Right ventricle myocardium inferior (tissue), 1 donor: Measurements from ENCODE around the gene DNAL4. TPM values are rescaled to one million over a fixed set of nuclear protein-coding genes. Genes with fewer than 3 reads are reported as not detected.
"Not testable (repeated sequence)": the region's sequence is repeated elsewhere in the genome, so short reads cannot be mapped to it uniquely, and the experiment has no call there.

Experiments
- ATAC-seq: fragments of 200-7000 bp; cut with Tn5 transposase; one replicate; pipeline ENCODE4 v1.9.1; 2020; ENCODE audit warnings: mild to moderate bottlenecking, moderate library complexity
- DNase-seq: peaks from one replicate; pipeline ENCODE4 v3.0.0; 2021; ENCODE audit errors: missing footprints
- intact Hi-C: fragments of 100-400 bp; cut with DNase I; formaldehyde crosslinking; loops from one replicate; pipeline ENCODE4 v1.11.0; 2022
- total RNA-seq: library from RNA; stranded (reverse); fragmentation: NEBNext Ultra II Directional; extraction: Animal tissue kit (Norgen Biotek cat#: 25700); gene quantifications from one replicate; pipeline ENCODE4 v1.2.1, GENCODE V29; 2021
- donor health status: DM: no; HTN: yes; CAD: no; lungs with severe emphysema.

The DNAL4 gene
- total RNA-seq, 1 donor from 2014 or later, result 10.0 TPM

DNA sequence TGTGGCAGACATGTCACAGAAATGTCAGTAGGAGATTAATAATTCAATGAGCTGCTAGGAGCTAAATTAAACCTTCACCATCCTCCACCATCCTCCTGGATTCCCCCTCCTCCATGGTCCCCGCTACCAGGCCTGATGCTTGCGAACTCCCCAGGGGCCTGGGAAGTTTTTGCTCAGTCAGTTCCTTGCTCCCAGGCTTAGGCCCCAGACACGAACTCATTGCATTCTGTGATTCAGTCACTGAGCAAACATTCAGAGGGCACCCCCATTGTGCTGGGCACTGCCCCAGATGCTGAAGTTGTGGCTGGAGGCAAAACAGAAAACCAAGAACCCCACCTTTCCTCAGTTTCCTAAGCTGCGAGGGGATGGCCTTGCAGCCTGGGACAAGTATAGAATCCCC lies 35.5 kb upstream of the DNAL4 start:
- intact Hi-C loops, result no loop called here
- DNase-seq, result no peak
- ATAC-seq, result no peak

DNA sequence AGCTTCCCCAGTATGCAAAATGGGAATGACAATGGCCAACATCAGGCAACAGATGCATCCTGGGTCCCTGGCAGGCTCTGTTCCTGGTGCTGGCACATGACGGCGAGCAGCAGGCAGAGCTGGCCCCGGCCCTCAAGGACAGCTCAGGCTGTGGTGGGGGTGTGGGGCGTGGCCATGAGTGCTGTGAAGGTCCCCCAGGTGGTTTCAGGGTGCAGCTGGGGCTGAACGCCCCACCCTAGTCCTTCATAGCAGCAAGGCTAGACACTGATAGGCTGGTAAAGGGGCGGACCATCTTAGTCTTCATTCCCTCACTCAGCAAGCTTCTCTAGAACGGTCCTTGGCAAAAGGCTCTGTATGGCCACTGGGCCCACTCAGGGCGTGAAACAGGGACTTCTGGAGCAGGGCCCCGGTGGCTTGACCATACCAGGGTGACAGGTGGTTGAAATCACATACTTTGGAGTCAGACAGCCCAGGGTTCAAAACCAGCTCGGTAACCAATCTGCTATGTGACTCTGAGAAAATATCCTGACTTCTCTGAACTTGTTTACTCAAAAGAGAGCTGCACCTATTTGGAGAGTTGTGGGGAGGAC lies 34.8 kb upstream of the DNAL4 start:
- ATAC-seq (no peak), DNase-seq (no peak)
- intact Hi-C loops, result no loop called here

DNA sequence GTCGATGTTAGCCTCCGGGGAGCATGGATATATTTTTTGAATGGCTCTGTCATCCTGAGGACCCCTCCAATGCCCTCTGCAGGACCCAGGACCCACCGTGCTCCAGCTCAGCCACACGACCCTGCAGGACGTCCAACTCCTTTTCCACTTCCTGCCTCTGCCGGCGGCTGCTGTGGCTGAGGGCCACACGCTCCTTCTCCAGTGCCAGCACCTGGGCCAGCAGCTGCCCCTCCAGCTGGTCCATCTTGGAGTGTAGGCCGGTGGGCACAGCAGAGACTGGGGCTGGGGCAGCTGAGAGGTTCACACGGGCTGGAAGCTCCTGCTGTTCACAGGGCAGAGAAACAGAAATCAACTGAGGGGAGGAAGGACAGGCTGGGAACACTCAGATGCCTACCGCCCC lies 34.2 kb upstream of the DNAL4 start:
- no peak for ATAC-seq
- DNase-seq, result no peak
- intact Hi-C loops, result no loop called here

DNA sequence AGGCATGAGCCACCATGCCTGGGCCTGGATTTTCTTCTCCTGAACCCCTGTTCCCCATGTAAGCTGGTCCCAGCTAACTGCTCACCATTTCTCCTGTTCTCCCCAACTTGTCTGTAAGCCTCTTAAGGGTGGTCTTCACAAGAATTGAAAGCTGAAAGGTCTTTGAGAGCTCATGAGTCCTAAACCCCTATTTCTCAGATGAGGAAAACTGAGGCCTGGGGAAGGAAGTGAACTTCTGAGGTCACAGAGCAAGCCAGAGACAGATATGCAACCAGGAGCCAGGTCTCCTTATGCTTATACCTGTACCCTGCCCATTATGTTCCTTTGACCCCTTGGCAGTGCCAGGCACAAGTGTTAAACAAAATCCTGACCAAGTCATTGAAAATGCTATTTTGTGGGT lies 33.6 kb upstream of the DNAL4 start:
- intact Hi-C loops, result no loop called here
- no peak for ATAC-seq
- DNase-seq, result no peak

DNA sequence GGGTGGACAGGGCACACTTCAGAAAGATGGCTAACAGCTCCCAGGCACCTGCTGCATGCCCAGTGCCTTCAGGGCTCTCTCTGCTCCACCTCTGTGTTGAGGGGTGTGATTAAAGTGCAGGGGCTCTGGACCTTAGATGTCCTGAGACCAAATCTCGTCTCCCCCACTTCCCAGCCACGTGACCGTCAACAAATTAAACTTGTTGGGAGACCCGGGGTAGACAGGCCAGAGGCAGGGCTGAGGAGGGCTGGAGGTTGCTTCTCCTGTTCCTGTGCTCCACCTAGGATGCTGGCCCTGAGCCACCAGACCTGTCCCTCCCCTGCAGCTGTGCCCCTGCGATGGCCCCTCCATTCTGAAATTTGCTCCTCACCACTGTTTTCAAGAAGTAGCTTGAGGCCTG lies 32.9 kb upstream of the DNAL4 start:
- DNase-seq, result no peak
- intact Hi-C loops, result no loop called here
- no peak for ATAC-seq

DNA sequence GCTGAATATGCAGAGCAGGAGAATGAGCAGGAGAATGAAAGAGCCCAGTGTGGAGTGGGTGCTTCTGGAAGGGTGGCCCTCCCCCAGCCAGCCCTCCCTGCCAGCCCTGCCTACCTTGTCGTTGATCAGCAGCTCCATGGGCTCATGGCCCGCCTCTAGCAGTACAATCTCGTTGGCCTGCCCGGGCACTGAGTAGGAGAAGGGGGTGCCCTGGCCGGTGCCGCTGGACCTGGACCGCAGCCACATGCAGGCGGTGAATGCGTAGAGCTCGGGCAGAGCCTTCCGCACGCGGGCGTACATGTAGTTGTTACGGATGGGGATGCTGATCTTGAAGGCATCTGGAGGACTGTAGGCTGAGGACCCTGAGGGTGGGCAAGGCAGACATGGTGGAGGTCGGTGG lies 32.4 kb upstream of the DNAL4 start:
- DNase-seq (no peak), ATAC-seq (no peak)
- intact Hi-C loops, result no loop called here

DNA sequence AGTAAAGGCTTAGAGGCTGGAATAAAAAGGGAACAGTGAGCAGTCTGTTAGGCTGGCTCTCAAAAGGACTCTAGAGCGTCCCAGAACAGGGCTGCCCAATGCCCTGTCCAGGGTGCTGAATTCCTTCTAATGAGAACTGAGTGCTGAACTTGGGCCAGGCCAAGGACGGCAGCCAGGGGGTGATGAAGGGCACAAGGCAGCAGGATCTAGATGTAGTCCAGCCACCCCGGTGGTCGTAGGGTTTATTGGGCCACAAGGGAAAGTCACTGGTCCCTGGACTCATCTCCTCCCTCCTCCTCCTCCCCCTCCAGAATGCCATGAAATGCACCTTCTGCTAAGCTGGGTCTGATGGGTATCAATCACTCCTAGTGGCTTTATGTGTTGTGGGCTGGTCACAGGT lies 30.6 kb upstream of the DNAL4 start:
- intact Hi-C loops, result no loop called here
- DNase-seq (no peak), ATAC-seq (peak; percentile 52)

DNA sequence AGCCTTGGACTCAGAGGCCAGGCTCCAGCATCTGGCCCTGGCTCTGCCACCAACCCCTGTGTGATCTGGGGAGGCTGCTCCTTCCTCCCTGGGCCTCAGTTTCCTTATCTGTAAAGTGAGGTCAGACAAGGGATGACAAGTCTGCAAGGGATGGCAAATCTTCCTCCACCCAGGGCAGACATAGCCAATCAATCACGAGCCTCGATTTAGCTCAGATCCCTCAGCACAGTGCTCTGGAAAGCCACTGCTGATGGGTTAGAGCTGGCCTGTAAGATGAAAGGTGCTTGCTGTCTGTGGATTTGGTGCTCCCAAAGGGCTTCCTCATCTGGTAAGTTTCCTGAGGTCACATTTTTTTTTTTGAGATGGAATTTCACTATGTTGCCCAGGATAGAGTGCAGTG lies 29.7 kb upstream of the DNAL4 start:
- intact Hi-C loops, result no loop called here
- no peak for ATAC-seq
- DNase-seq, result no peak

DNA sequence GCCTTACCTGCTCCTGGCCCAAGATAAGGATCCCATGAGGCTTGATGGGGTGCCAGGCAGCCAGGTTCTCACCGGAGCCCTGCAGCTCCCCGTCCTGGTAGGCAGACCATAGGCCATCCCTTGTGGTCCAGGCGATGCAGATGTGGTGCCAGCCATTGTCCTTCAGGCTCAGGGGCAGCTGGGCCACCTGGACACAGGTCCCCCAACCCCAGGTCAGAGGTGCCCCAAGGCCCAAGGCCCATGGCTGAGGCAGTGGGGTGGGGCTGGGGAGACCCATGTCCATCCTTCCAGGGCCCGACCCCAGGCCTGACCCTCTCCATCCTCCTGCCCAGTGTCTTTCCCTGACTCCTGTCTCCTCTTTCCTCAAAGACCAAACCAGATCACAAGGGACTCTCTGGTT lies 29.1 kb upstream of the DNAL4 start:
- DNase-seq, result no peak
- intact Hi-C loops, result no loop called here
- no peak for ATAC-seq

DNA sequence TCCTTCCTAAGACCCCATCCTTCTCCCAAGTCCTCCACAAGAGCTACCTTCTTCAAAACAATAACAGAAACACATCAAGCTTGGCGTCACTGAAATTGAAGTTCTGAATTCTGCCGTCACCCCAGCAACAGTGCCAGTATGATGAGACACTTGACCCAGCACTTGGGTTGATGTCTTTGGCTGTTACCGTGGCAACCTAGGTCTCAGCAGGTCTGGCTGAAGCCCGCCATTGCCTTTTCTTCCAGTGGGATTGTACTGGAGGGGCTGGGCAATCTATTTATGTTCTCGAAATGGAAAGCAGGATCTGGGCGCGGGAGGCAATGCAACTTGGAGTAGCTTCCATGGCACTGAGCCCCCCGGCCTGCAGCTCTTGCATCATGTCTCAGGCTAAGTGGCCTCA lies 26.1 kb upstream of the DNAL4 start:
- intact Hi-C loops, result no loop called here

DNA sequence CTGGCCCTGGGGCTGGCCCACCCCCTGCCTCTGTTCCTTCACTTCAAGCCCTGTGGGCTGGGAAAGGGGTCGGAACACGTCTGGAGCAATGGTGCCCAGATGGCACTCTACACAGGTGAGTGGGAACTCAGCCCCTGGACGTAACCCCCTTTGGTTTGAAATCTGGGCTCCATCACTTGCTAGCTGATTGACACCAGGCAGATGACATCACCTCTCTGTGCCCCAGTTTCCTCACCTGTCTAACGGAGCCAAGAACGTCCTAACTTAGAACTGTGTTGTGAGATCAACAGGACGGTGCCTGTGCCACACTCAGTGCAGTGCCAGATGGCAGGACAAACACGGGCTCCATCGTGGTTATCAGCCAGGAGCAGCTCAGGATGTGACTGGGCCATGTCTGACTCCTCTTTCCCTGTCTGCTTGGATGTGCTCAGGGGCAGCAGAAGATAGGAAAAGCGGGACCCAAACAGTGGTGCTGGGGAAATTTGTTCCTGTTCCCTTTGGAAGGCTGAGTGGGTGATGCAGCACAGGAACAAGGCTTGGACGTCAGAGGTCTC lies 25.5 kb upstream of the DNAL4 start:
- intact Hi-C loops, result no loop called here
- ATAC-seq, result no peak

More for the DNA sequence above, 26.1 kb upstream of the DNAL4 start:
- DNase-seq, result no peak
- no peak for ATAC-seq

DNA sequence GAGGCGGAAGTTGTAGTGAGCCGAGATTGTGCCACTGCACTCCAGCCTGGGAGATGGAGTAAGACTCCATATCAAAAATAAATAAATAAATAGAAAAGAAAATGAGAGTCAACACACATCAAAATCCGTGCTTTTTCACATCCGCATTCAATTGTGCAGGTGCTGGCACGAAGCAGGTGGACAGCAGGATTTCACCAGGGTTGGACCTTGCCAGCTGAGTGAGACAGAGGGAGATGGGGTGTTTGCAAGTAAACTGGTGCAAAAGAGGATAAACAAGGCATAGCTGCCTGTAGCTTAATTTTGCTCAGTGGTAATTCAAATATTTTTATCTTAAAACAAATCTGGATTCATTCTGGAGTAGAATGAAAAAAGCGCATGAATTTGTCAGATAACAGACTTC lies 23.3 kb upstream of the DNAL4 start:
- no peak for ATAC-seq
- intact Hi-C loops, result no loop called here
- DNase-seq, result no peak

More for the DNA sequence above, 25.5 kb upstream of the DNAL4 start:
- DNase-seq, result no peak

DNA sequence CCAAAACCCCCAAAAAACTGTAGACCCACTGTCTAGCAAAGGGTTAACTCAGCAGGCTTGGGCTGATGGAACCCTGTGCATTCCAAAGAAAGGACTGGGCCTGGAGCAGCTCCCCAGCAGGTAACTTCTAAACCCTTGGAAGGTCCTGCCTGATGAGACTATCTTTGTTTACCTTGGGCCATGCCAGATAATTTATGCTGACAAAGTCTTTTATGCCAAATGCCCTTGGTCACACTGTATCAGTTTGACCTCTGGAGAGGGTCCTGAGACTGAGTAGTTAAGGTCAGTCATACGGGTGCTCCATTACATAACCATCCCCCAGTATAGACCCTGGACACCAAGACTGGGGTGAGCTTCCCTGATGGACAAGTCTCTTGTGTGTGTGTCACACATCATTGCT lies 21.9 kb upstream of the DNAL4 start:
- intact Hi-C loops, result no loop called here
- no peak for ATAC-seq
- no peak for DNase-seq

DNA sequence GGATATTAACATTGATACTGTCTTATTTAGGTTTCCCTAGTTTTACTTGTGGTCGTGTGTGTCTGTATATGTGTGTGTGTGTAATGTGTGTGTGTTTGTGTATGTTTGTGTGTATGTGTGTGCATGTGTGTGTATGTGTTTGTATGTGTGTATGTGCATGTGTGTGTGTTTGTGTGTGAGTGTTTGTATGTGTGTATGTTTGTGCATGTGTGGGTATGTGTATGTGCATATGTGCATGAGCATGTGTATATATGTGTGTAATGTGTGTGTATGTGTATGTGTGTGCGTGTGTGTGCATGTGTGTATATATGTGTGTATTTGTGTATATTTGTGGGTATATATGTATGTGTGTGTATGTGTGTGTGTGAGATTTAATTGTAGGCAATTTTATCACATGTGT lies 17.3 kb upstream of the DNAL4 start:
- intact Hi-C loops, result no loop called here
- ATAC-seq, result no peak
- no peak for DNase-seq

DNA sequence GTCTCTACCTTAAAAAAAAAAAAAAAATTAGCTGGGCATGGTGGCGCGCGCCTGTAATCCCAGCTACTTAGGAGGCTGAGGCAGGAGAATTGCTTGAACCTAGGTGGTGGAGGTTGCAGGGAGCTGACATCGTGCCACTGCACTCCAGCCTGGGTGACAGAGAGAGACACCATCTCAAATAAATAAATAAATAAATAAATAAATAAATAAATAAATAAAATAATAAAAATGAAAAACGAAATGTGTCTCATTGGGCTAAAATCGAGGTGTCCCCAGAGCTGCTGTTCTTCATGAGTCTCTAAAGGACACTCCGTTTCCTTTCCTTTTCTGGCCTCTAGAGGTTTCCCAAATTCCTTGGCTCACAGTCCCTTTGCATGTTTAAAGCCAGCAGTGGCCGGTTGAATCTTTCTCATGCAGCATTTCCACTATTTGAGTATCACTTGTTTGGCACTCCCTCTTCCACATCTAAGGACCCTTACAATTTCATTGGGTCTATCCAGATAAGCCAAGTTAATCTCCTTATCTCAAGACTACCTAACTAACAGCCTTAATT lies 11.2 kb upstream of the DNAL4 start:
- DNase-seq, intact Hi-C loops, ATAC-seq: not testable (repeated sequence)

DNA sequence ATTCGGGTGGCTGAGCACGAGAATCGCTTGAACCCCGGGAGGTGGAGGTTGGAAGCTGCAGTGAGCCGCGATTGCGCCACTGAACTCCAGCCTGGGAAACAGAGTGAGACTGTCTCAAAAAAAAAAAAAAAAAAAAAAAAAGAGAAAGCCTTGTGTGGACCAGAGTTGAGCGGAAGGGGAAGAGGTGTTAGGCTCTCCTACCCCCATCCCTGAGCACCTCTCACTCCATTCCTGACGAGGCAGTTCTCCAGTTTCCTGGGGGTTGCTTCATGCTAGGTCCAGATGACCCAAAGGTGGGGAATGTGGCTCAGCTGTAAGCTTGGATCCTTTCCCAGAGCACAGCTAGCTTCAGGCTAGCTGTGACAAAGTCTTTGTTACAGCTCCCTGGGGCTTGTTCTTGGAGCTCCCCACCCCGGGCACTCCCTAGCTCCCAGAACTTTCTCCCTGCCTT lies 8.8 kb upstream of the DNAL4 start:
- DNase-seq (no peak), ATAC-seq (peak; percentile 90)
- intact Hi-C loops, result no loop called here

DNA sequence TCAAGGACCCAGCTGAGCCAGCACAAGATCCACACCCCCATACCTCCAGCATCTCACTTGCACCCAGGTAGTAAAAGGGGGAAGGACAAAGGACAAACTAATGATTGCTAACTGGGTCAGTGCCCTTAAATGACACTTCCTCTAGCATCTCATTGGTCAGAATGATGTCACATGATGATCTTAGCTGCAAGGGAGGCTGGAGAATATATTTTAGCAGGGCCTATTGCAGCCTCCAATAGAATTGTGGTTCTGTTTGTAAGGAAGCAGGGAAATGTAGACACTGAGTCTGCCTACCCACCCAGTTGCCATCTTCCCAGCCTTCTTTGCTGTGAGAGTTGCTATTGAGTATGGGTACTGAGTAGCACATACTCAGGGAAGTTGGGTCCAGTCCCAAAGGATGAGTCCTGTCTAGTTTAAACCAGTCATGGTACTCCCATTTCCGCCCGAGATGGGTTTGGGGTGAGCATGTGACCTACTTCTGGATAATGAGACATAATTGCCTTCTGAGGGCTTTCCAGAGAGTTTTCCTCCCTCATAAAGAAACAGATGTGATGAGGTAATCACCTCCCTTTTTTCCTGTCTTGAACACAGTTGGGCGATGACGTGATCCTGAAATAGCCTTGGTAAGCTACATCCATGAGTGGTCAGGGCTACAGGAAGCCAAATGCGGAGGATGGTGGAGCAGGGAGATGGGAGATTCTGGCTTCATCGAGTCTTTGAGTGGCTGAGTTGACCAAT lies 5.5 kb upstream of the DNAL4 start:
- no peak for DNase-seq
- ATAC-seq, result no peak
- intact Hi-C loops, result no loop called here

DNA sequence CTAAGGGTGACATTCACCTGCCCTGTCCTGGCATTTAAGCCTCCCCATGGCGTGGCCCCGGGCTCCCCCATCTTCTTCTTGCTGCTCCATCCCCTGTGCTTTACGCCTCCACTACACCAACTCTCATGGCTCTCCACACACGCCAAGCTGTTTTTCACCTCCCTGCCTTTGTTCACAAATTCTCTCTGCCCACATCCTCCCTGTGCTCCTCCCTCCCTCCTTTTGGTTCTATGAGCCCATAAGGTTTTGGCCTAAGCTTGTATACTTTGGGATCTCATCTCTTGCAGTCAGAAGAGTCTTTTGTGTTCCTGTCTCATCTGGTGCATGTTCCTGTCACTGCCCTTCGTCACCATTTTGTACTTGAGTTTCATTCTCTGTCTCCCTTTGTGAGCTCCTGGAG lies 4.6 kb upstream of the DNAL4 start:
- ATAC-seq (no peak), DNase-seq (no peak)
- intact Hi-C loops, result no loop called here

DNA sequence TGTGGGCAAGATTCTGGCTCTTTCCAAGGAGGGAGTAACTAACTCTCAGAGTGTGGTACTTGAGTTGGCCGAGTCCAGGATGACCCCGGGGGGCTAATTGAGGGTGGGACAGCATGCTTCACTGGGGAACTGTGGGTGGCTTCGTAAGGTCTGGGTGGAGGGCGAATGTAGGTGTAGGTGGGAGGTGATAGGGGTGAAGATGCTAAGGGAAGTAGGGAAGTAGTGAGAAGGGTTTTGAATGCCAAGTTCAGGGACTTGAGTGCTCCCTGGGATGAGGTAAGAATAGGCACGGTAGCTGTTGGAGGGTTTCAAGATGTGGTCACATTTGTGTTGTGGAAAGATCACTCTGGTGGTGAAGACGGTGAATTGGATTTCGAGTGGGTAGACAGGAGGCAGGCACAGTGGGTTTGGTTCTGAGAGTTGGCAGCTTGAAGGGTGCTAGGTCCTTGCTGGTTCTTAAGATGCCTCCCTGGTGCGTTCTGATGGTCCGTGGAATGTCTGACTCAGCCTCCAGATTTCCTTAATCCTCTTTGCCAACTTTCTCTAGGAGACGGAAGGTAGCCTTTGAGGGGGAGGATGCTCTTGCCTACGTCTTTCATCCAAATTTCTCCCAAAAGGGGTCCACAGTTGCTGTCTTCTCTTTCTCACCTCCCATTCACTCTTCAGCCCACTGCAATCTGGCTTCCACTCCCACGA lies 2.5 kb upstream of the DNAL4 start:
- ATAC-seq (no peak), DNase-seq (no peak)
- intact Hi-C loops, result no loop called here

DNA sequence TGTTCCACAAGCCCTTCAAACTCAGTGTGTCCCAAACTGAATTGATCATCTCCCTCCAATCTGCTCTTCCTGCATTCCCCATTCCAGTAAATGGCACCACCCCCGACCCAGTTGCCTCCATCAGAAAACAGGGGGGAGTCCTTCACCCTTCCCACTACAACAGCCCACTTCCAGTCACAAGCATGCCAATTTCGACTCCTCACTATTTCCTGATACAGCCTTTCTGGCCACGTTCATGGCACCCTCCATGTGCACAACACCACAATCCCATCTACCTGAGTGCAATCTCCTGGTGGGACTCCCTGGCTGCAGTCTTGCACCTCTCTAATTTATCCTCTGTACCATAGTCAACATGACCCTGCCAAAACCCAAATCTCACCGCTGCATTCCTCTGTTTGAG lies 1.6 kb upstream of the DNAL4 start:
- no peak for DNase-seq
- intact Hi-C loops, result no loop called here
- no peak for ATAC-seq
